SK-N-SH (cell line): ENCODE data around the gene C18orf32.

ENCODE experiments used
- FOSL2 ChIP-seq: IDR thresholded peaks from 2 replicates; pipeline ENCODE4 v1.4.0; 2012; ENCODE audit warnings: low read depth, mild to moderate bottlenecking, moderate library complexity, borderline replicate concordance
- NRF1 ChIP-seq: IDR thresholded peaks from 2 replicates; pipeline ENCODE4 v1.6.1; 2012; ENCODE audit warnings: low read depth, mild to moderate bottlenecking, low read length
- RCOR1 ChIP-seq: fragments of 150-350 bp; IDR thresholded peaks from 2 replicates; pipeline ENCODE4 v1.6.1; 2017; ENCODE audit warnings: antibody characterized with exemption, low read length
- REST ChIP-seq: IDR thresholded peaks from 2 replicates; pipeline ENCODE4 v1.6.1; 2012; ENCODE audit warnings: mild to moderate bottlenecking, low read depth, low read length, moderate library complexity
- ZBTB33 ChIP-seq: IDR thresholded peaks from 2 replicates; pipeline ENCODE4 v1.4.0; 2012; ENCODE audit warnings: low read depth, borderline replicate concordance
- TF ChIP-seq, protein P1 (sequence below): fragments of 200-600 bp; sonication (generic); IDR thresholded peaks from 2 replicates; pipeline ENCODE4 v1.6.1; 2017; ENCODE audit warnings: antibody characterized with exemption, mild to moderate bottlenecking, moderate library complexity

- TF ChIP-seq, protein P1, sequence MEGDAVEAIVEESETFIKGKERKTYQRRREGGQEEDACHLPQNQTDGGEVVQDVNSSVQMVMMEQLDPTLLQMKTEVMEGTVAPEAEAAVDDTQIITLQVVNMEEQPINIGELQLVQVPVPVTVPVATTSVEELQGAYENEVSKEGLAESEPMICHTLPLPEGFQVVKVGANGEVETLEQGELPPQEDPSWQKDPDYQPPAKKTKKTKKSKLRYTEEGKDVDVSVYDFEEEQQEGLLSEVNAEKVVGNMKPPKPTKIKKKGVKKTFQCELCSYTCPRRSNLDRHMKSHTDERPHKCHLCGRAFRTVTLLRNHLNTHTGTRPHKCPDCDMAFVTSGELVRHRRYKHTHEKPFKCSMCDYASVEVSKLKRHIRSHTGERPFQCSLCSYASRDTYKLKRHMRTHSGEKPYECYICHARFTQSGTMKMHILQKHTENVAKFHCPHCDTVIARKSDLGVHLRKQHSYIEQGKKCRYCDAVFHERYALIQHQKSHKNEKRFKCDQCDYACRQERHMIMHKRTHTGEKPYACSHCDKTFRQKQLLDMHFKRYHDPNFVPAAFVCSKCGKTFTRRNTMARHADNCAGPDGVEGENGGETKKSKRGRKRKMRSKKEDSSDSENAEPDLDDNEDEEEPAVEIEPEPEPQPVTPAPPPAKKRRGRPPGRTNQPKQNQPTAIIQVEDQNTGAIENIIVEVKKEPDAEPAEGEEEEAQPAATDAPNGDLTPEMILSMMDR = no peak
- TF ChIP-seq REST (no peak), ZBTB33 (no peak), RCOR1 (no peak), FOSL2 (no peak), NRF1 (no peak)
Measured at GRCh38 chr18:49529596-49529995, 42.6 kb upstream of the C18orf32 start.
